ENCODE data around the gene ATF7IP2.

DNA sequence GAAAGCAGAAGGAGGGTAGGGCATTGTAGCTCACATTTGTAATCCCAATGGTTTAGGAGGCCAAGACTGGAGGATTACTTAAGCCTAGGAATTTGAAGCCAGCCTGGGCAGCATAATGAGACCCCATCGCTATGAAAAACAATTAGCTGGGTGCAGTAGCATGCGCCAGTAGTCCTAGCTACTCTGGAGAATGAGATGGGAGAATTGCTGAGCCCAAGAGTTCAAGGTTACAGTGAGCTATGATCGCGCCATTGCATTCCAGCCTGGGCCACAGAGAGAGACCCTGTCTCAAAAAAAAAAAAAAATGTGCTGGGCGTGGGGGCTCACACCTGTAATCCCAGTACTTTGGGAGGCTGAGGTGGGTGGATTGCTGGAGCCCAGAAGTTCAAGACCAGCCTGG lies 5.0 kb downstream of the ATF7IP2 start:
- TF ChIP-seq POLR2A (IDR thresholded peaks at IDR 0.05) = no peak
- TF ChIP-seq, protein P1, sequence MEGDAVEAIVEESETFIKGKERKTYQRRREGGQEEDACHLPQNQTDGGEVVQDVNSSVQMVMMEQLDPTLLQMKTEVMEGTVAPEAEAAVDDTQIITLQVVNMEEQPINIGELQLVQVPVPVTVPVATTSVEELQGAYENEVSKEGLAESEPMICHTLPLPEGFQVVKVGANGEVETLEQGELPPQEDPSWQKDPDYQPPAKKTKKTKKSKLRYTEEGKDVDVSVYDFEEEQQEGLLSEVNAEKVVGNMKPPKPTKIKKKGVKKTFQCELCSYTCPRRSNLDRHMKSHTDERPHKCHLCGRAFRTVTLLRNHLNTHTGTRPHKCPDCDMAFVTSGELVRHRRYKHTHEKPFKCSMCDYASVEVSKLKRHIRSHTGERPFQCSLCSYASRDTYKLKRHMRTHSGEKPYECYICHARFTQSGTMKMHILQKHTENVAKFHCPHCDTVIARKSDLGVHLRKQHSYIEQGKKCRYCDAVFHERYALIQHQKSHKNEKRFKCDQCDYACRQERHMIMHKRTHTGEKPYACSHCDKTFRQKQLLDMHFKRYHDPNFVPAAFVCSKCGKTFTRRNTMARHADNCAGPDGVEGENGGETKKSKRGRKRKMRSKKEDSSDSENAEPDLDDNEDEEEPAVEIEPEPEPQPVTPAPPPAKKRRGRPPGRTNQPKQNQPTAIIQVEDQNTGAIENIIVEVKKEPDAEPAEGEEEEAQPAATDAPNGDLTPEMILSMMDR (IDR thresholded peaks at IDR 0.05) = no peak
